Neural progenitor cell (in vitro differentiated cells): Measurements from ENCODE around the gene ANKRD1. TPM values are rescaled to one million over a fixed set of nuclear protein-coding genes. Genes with fewer than 3 reads are reported as not detected.

Experiments
- DNase-seq: peaks from one replicate; pipeline ENCODE4 v3.0.0-alpha.2; 2016; ENCODE audit warnings: low spot score
- H2AFZ ChIP-seq: fragments of 200-600 bp; sonication (generic); replicated peaks from 2 replicates; pipeline ENCODE4 v1.6.1; 2016; ENCODE audit warnings: antibody characterized with exemption
- H3F3A ChIP-seq: fragments of 200-600 bp; sonication (generic); 2 replicates; pipeline ENCODE4 v1.6.1; 2016; ENCODE audit warnings: antibody characterized with exemption, low read depth
- H3K27ac ChIP-seq: fragments of 200-600 bp; sonication (generic); 2 replicates; pipeline ENCODE4 v1.5.1; 2016; ENCODE audit warnings: mild to moderate bottlenecking
- H3K27me3 ChIP-seq: fragments of 200-600 bp; sonication (generic); 2 replicates; pipeline ENCODE4 v1.6.1; 2016; ENCODE audit warnings: mild to moderate bottlenecking, moderate library complexity
- H3K36me3 ChIP-seq: fragments of 200-600 bp; sonication (generic); 2 replicates; pipeline ENCODE4 v1.5.1; 2016
- H3K4me1 ChIP-seq: fragments of 200-600 bp; sonication (generic); 2 replicates; pipeline ENCODE4 v1.6.1; 2016; ENCODE audit warnings: mixed run types
- H3K4me2 ChIP-seq: fragments of 200-600 bp; sonication (generic); 2 replicates; pipeline ENCODE4 v1.6.1; 2016
- H3K4me3 ChIP-seq: fragments of 200-600 bp; sonication (generic); 2 replicates; pipeline ENCODE4 v1.5.1; 2016
- H3K79me2 ChIP-seq: fragments of 200-600 bp; sonication (generic); 2 replicates; pipeline ENCODE4 v1.6.1; 2016; ENCODE audit warnings: low read depth
- H3K9ac ChIP-seq: fragments of 200-600 bp; sonication (generic); 2 replicates; pipeline ENCODE4 v1.6.1; 2016
- H3K9me3 ChIP-seq: fragments of 200-600 bp; sonication (generic); 2 replicates; pipeline ENCODE4 v1.5.1; 2016; ENCODE audit warnings: low read depth
- H4K20me1 ChIP-seq: fragments of 200-600 bp; sonication (generic); 2 replicates; pipeline ENCODE4 v1.6.1; 2016; ENCODE audit warnings: low read depth
- H3K27ac Mint-ChIP-seq: 3 replicates; pipeline ENCODE4 v1.8.0; 2021; ENCODE audit warnings: mixed read lengths
- H3K27me3 Mint-ChIP-seq: 2 replicates; pipeline ENCODE4 v1.8.0; 2022; ENCODE audit warnings: low read depth, mild to moderate bottlenecking, inconsistent platforms, moderate library complexity, mixed read lengths; ENCODE audit not compliant: insufficient read depth
- H3K36me3 Mint-ChIP-seq: 3 replicates; pipeline ENCODE4 v1.8.0; 2021; ENCODE audit warnings: mixed read lengths
- H3K4me1 Mint-ChIP-seq: 3 replicates; pipeline ENCODE4 v1.8.0; 2021; ENCODE audit warnings: mixed read lengths
- H3K4me3 Mint-ChIP-seq: 3 replicates; pipeline ENCODE4 v1.8.0; 2021; ENCODE audit warnings: mild to moderate bottlenecking, moderate library complexity, mixed read lengths
- H3K9me3 Mint-ChIP-seq: 3 replicates; pipeline ENCODE4 v1.8.0; 2020; ENCODE audit warnings: mixed read lengths
- EZH2 ChIP-seq: fragments of 200-600 bp; sonication (generic); IDR thresholded peaks from 2 replicates; pipeline ENCODE4 v1.6.1; 2017; ENCODE audit warnings: antibody characterized with exemption, mild to moderate bottlenecking, moderate library complexity
- EZH2phosphoT487 ChIP-seq: fragments of 200-600 bp; sonication (generic); IDR thresholded peaks from 2 replicates; pipeline ENCODE4 v1.6.1; 2017; ENCODE audit warnings: antibody characterized with exemption
- total RNA-seq: library from RNA; depleted of rRNA; stranded (reverse); fragments of >200 nt; gene quantifications from 2 replicates; pipeline ENCODE4 v1.2.3, GENCODE V29; 2015; ENCODE audit warnings: low replicate concordance
- TF ChIP-seq, protein P1 (sequence below): fragments of 200-600 bp; sonication (generic); IDR thresholded peaks from 2 replicates; pipeline ENCODE4 v1.5.1; 2017; ENCODE audit warnings: antibody characterized with exemption, mild to moderate bottlenecking

Gene ANKRD1
- total RNA-seq, 1 donor from 2014 or later = 1.2 TPM

GRCh38 chr10:90914992-90915765, 5.7 kb downstream of the ANKRD1 start:
- Mint-ChIP-seq H3K4me3 (no peak overlapping the region), H3K4me1 (peaks cover 5% of the 10 kb centered on the region), H3K27me3 (no peaks in the 10 kb centered on the region), H3K36me3 (no peaks in the 10 kb centered on the region), H3K9me3 (no peaks in the 10 kb centered on the region), H3K27ac (no peak overlapping the region)
- Histone ChIP-seq H3K27ac (no peak overlapping the region), H3F3A (no peaks in the 10 kb centered on the region), H3K4me3 (no peak overlapping the region), H3K9me3 (no peaks in the 10 kb centered on the region), H2AFZ (no peak overlapping the region), H3K4me2 (no peak overlapping the region), H3K36me3 (no peaks in the 10 kb centered on the region), H4K20me1 (no peaks in the 10 kb centered on the region), H3K9ac (no peak overlapping the region), H3K79me2 (no peaks in the 10 kb centered on the region), H3K27me3 (no peaks in the 10 kb centered on the region), H3K4me1 (peaks cover 5% of the 10 kb centered on the region)
- DNase-seq = no peak
- TF ChIP-seq EZH2 (no peak), EZH2phosphoT487 (no peak)
- TF ChIP-seq, protein P1, sequence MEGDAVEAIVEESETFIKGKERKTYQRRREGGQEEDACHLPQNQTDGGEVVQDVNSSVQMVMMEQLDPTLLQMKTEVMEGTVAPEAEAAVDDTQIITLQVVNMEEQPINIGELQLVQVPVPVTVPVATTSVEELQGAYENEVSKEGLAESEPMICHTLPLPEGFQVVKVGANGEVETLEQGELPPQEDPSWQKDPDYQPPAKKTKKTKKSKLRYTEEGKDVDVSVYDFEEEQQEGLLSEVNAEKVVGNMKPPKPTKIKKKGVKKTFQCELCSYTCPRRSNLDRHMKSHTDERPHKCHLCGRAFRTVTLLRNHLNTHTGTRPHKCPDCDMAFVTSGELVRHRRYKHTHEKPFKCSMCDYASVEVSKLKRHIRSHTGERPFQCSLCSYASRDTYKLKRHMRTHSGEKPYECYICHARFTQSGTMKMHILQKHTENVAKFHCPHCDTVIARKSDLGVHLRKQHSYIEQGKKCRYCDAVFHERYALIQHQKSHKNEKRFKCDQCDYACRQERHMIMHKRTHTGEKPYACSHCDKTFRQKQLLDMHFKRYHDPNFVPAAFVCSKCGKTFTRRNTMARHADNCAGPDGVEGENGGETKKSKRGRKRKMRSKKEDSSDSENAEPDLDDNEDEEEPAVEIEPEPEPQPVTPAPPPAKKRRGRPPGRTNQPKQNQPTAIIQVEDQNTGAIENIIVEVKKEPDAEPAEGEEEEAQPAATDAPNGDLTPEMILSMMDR = no peak

DNA sequence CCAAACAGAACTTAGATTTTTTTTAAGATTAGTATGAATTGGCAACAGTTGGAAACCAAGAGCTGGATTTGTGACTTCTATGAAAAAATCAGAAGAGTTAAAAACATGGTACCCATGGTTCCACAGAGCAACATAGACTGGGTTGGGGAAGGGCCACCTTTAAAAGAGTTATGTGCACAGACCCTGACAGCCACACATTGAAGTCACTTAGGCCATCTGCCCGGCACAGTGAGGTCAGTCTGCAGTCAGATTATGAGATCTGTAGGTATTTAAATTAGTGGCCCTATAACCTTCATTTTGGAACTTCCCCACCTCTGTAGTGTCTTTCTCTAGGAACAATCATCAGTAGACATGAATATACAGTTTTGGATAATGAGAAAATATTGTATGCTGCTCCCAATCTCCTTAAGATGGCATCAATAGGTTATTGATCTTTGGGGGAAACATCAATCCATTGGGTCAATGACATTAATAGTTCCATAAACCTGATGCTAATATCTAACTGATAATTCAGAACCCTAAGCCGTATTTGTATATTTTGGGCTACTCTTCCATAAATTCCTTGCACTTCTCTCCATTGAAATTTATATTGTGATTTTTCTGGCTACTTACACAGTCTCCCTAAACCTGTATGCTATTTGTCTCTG, 7.0 kb downstream of the ANKRD1 start:
- no peaks in the 10 kb centered on the region for H3K79me2 ChIP-seq
- Mint-ChIP-seq H3K4me1 (peaks cover 5% of the 10 kb centered on the region), H3K27ac (no peak overlapping the region), H3K27me3 (no peaks in the 10 kb centered on the region), H3K36me3 (no peaks in the 10 kb centered on the region), H3K9me3 (no peaks in the 10 kb centered on the region), H3K4me3 (no peak overlapping the region)
- no peak for DNase-seq
- no peaks in the 10 kb centered on the region for H4K20me1 ChIP-seq
- H3K27me3 ChIP-seq = no peaks in the 10 kb centered on the region
- no peaks in the 10 kb centered on the region for H3K9me3 ChIP-seq
- H3K36me3 ChIP-seq = no peaks in the 10 kb centered on the region
- no peak overlapping the region for H3K4me3 ChIP-seq
- no peak overlapping the region for H2AFZ ChIP-seq
- no peaks in the 10 kb centered on the region for H3F3A ChIP-seq
- TF ChIP-seq EZH2 = no peak
- TF ChIP-seq EZH2phosphoT487 = no peak
- TF ChIP-seq, protein P1 = no peak
- no peak overlapping the region for H3K4me2 ChIP-seq
- H3K4me1 ChIP-seq = peaks cover 3% of the 10 kb centered on the region
- H3K27ac ChIP-seq = no peak overlapping the region
- no peak overlapping the region for H3K9ac ChIP-seq

DNA sequence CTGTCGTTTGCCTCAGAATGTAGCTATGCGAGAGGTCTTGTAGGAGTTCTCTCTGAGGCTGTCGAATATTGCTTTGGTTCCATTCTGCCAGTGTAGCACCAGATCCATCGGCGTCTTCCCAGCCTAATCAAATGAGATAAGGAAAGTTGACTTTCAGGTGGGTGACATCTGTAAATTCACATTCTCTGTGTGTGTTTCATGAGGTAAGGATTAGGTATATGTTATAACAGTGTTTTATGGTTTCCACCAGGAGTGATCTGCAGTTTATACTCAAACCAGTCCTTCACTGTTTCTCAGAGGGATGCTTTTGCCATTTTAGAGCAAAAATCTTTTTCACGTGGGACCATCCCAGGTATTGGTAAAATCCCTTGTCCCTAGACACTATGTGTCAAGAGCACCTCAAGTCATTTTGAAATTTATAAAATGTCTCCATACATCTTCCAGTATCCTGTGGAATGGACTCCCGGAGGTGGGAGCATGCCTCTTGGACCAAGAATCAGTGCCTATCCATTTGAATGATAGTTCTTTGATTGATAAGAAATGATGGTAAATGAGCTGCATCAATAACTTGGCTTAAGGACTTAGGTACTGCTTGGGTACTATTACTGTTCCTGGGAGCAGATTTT, 7.9 kb downstream of the ANKRD1 start:
- no peaks in the 10 kb centered on the region for H3K27me3 Mint-ChIP-seq
- Histone ChIP-seq H3K4me1 (peaks cover 3% of the 10 kb centered on the region), H2AFZ (no peak overlapping the region), H3K9me3 (no peaks in the 10 kb centered on the region), H3K4me2 (no peak overlapping the region), H3K9ac (no peak overlapping the region), H3F3A (no peaks in the 10 kb centered on the region), H3K27me3 (no peaks in the 10 kb centered on the region), H4K20me1 (no peaks in the 10 kb centered on the region), H3K36me3 (no peaks in the 10 kb centered on the region), H3K27ac (no peak overlapping the region), H3K79me2 (no peaks in the 10 kb centered on the region), H3K4me3 (no peak overlapping the region)
- no peak overlapping the region for H3K27ac Mint-ChIP-seq
- peaks cover 2% of the 10 kb centered on the region for H3K36me3 Mint-ChIP-seq
- no peaks in the 10 kb centered on the region for H3K9me3 Mint-ChIP-seq
- no peak for TF ChIP-seq EZH2phosphoT487
- TF ChIP-seq, protein P1 = no peak
- TF ChIP-seq EZH2 = no peak
- no peak overlapping the region for H3K4me3 Mint-ChIP-seq
- H3K4me1 Mint-ChIP-seq = peaks cover 5% of the 10 kb centered on the region
- no peak for DNase-seq
